Measurements from ENCODE around the gene PPIP5K1. TPM values are rescaled to one million over a fixed set of nuclear protein-coding genes. Genes with fewer than 3 reads are reported as not detected.

PPIP5K1 gene
- total RNA-seq, 3 donors from 2014 or later, result 11.4 to 75.4 (median 33.2) TPM

DNA sequence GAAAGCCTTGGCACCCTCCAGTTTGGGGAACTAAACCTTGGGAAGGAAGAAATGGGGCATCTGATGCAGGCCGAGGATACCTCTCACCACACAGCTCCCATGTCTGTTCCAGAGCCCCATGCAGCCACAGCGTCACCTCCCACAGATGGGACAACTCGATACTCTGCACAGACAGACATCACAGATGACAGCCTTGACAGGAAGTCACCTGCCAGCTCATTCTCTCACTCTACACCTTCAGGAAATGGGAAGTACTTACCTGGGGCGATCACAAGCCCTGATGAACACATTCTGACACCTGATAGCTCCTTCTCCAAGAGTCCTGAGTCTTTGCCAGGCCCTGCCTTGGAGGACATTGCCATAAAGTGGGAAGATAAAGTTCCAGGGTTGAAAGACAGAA is 64.9 kb downstream of the PPIP5K1 start:
- no peak for DNase-seq (ENCODE audit: low spot score in 2 of 2)
- TF ChIP-seq POLR2A (IDR thresholded peaks at IDR 0.05), result no peak
- TF ChIP-seq, protein P1, sequence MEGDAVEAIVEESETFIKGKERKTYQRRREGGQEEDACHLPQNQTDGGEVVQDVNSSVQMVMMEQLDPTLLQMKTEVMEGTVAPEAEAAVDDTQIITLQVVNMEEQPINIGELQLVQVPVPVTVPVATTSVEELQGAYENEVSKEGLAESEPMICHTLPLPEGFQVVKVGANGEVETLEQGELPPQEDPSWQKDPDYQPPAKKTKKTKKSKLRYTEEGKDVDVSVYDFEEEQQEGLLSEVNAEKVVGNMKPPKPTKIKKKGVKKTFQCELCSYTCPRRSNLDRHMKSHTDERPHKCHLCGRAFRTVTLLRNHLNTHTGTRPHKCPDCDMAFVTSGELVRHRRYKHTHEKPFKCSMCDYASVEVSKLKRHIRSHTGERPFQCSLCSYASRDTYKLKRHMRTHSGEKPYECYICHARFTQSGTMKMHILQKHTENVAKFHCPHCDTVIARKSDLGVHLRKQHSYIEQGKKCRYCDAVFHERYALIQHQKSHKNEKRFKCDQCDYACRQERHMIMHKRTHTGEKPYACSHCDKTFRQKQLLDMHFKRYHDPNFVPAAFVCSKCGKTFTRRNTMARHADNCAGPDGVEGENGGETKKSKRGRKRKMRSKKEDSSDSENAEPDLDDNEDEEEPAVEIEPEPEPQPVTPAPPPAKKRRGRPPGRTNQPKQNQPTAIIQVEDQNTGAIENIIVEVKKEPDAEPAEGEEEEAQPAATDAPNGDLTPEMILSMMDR (IDR thresholded peaks at IDR 0.05), result no peak
- Histone ChIP-seq H3K27ac (no peak overlapping the region), H3K36me3 (no peaks in the 10 kb centered on the region), H3K4me3 (no peak overlapping the region), H3K4me1 (no peaks in the 10 kb centered on the region), H3K9me3 (no peaks in the 10 kb centered on the region), H3K27me3 (no peaks in the 10 kb centered on the region)
- intact Hi-C loops (cut with DNase I; ENCODE audit: low total_unique reads), result no loop called here

DNA sequence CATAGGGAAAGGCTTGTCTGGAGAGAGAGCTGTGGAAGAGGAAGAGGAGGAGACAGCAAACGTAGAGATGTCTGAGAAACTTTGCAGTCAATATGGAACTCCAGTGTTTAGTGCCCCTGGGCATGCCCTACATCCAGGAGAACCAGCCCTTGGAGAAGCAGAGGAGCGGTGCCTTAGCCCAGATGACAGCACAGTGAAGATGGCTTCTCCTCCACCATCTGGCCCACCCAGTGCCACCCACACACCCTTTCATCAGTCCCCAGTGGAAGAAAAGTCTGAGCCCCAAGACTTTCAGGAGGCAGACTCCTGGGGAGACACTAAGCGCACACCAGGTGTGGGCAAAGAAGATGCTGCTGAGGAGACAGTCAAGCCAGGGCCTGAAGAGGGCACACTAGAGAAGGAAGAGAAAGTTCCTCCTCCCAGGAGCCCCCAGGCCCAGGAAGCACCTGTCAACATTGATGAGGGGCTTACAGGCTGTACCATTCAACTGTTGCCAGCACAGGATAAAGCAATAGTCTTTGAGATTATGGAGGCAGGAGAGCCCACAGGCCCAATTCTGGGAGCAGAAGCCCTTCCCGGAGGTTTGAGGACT is 65.7 kb downstream of the PPIP5K1 start:
- no peaks in the 10 kb centered on the region for H3K9me3 ChIP-seq
- intact Hi-C loops (cut with DNase I; ENCODE audit: low total_unique reads), result no loop called here
- no peaks in the 10 kb centered on the region for H3K27me3 ChIP-seq
- H3K4me3 ChIP-seq, result no peak overlapping the region
- H3K36me3 ChIP-seq, result no peaks in the 10 kb centered on the region
- no peaks in the 10 kb centered on the region for H3K4me1 ChIP-seq
- H3K27ac ChIP-seq, result no peak overlapping the region
- no peak for TF ChIP-seq POLR2A (IDR thresholded peaks at IDR 0.05)
- no peak for TF ChIP-seq POLR2AphosphoS5 (IDR thresholded peaks at IDR 0.05)
- TF ChIP-seq, protein P1 (IDR thresholded peaks at IDR 0.05), result no peak
- DNase-seq (ENCODE audit: low spot score in 2 of 2), result no peak

DNA sequence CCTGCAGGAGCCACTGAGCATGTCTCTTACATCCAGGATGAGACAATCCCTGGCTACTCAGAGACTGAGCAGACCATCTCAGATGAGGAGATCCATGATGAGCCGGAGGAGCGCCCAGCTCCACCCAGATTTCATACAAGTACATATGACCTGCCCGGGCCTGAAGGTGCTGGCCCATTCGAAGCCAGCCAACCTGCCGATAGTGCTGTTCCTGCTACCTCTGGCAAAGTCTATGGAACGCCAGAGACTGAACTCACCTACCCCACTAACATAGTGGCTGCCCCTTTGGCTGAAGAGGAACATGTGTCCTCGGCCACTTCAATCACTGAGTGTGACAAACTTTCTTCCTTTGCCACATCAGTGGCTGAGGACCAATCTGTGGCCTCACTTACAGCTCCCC is 66.4 kb downstream of the PPIP5K1 start:
- TF ChIP-seq POLR2A (IDR thresholded peaks at IDR 0.05) (no peak), POLR2AphosphoS5 (IDR thresholded peaks at IDR 0.05) (no peak)
- TF ChIP-seq, protein P1 (IDR thresholded peaks at IDR 0.05), result no peak
- Histone ChIP-seq H3K9me3 (no peaks in the 10 kb centered on the region), H3K4me3 (no peak overlapping the region), H3K36me3 (no peaks in the 10 kb centered on the region), H3K27me3 (no peaks in the 10 kb centered on the region), H3K27ac (no peak overlapping the region), H3K4me1 (no peaks in the 10 kb centered on the region)
- no peak for DNase-seq (ENCODE audit: low spot score in 2 of 2)
- intact Hi-C loops (cut with DNase I; ENCODE audit: low total_unique reads), result no loop called here

DNA sequence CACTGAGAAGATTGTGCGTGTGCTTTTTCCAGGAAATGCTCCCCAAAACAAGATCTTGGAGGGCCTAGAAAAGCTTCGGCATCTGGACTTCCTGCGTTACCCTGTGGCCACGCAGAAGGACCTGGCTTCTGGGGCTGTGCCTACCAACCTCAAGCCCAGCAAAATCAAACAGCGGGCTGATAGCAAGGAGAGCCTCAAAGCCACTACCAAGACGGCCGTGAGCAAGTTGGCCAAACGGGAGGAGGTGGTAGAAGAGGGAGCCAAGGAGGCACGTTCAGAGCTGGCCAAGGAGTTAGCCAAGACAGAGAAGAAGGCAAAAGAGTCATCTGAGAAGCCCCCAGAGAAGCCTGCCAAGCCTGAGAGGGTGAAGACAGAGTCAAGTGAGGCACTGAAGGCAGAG is 67.8 kb downstream of the PPIP5K1 start:
- TF ChIP-seq POLR2AphosphoS5 (IDR thresholded peaks at IDR 0.05) (no peak), POLR2A (IDR thresholded peaks at IDR 0.05) (no peak)
- TF ChIP-seq, protein P1 (IDR thresholded peaks at IDR 0.05), result no peak
- H3K4me3 ChIP-seq, result no peak overlapping the region
- no peaks in the 10 kb centered on the region for H3K9me3 ChIP-seq
- H3K4me1 ChIP-seq, result no peaks in the 10 kb centered on the region
- no peak for DNase-seq (ENCODE audit: low spot score in 2 of 2)
- no peak overlapping the region for H3K27ac ChIP-seq
- intact Hi-C loops (cut with DNase I; ENCODE audit: low total_unique reads), result no loop called here
- H3K36me3 ChIP-seq, result no peaks in the 10 kb centered on the region
- no peaks in the 10 kb centered on the region for H3K27me3 ChIP-seq

DNA sequence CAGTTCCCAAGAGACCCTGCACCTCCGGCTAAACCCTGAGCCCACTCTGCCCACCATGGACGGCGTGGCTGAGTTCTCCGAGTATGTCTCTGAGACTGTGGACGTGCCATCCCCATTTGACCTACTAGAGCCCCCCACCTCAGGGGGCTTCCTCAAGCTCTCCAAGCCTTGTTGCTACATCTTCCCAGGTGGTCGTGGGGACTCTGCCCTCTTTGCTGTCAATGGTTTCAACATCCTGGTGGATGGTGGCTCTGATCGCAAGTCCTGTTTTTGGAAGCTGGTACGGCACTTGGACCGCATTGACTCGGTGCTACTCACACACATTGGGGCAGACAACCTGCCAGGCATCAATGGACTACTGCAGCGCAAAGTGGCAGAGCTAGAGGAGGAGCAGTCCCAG is 68.6 kb downstream of the PPIP5K1 start:
- Histone ChIP-seq H3K36me3 (no peaks in the 10 kb centered on the region), H3K4me3 (no peak overlapping the region), H3K27ac (no peak overlapping the region), H3K4me1 (no peaks in the 10 kb centered on the region), H3K27me3 (no peaks in the 10 kb centered on the region), H3K9me3 (no peaks in the 10 kb centered on the region)
- no peak for DNase-seq (ENCODE audit: low spot score in 2 of 2)
- intact Hi-C loops (cut with DNase I; ENCODE audit: low total_unique reads), result no loop called here
- TF ChIP-seq POLR2A (IDR thresholded peaks at IDR 0.05) (no peak), POLR2AphosphoS5 (IDR thresholded peaks at IDR 0.05) (no peak)
- TF ChIP-seq, protein P1 (IDR thresholded peaks at IDR 0.05), result no peak
